Fibroblast of lung (primary cell): Measurements from ENCODE around the gene RAB31. TPM values are rescaled to one million over a fixed set of nuclear protein-coding genes. Genes with fewer than 3 reads are reported as not detected.
A peak's percentile ranks its signal among the peaks of the same experiment; 100 is the strongest.

Experiments used
- DNase-seq, 2 donors: peaks; one replicate each; pipeline versions ENCODE4 v3.0.0 to v3.0.0-alpha.2; 2010; ENCODE audit warnings: low read depth in 2 of 2
- H2AFZ ChIP-seq: 2 replicates; pipeline ENCODE4 v1.5.1; 2012; ENCODE audit warnings: low read length, control low read depth, inconsistent platforms
- H3K27ac ChIP-seq: 2 replicates; pipeline ENCODE4 v1.5.1; 2011; ENCODE audit warnings: low read length, control low read depth; ENCODE audit not compliant: insufficient read depth
- H3K27me3 ChIP-seq: 2 replicates; pipeline ENCODE4 v1.5.1; 2011; ENCODE audit warnings: mild to moderate bottlenecking, low read length; ENCODE audit not compliant: control insufficient read depth, insufficient read depth
- H3K36me3 ChIP-seq: 2 replicates; pipeline ENCODE4 v1.5.1; 2011; ENCODE audit warnings: low read length; ENCODE audit not compliant: control insufficient read depth, insufficient read depth
- H3K4me1 ChIP-seq: 2 replicates; pipeline ENCODE4 v1.5.1; 2011; ENCODE audit warnings: low read length; ENCODE audit not compliant: control insufficient read depth, insufficient read depth; ENCODE audit errors: extremely low read depth
- H3K4me2 ChIP-seq: 2 replicates; pipeline ENCODE4 v1.5.1; 2011; ENCODE audit warnings: low read length, control low read depth; ENCODE audit not compliant: insufficient read depth; ENCODE audit errors: extremely low read depth
- H3K4me3 ChIP-seq, 4 experiments: fragments of 200-600 bp in 1 of 4; sonication (generic) in 1 of 4; replicated peaks in 1 of 4; 2 replicates each; pipeline ENCODE4 v1.5.1; 2011 to 2016; ENCODE audit warnings: low read length in 4 of 4, low read depth in 3 of 4, mild to moderate bottlenecking in 3 of 4, control low read depth in 2 of 4, inconsistent platforms in 1 of 4, mixed read lengths in 1 of 4; ENCODE audit not compliant: insufficient read depth in 1 of 4; ENCODE audit errors: control extremely low read depth in 1 of 4
- H3K79me2 ChIP-seq: 2 replicates; pipeline ENCODE4 v1.5.1; 2012; ENCODE audit warnings: mild to moderate bottlenecking, low read length, inconsistent platforms; ENCODE audit not compliant: control insufficient read depth, insufficient read depth
- H3K9ac ChIP-seq: 2 replicates; pipeline ENCODE4 v1.5.1; 2011; ENCODE audit warnings: mild to moderate bottlenecking, low read length, control low read depth; ENCODE audit not compliant: insufficient read depth
- H3K9me3 ChIP-seq: 2 replicates; pipeline ENCODE4 v1.5.1; 2012; ENCODE audit warnings: low read depth, low read length; ENCODE audit not compliant: control insufficient read depth, insufficient read depth
- H4K20me1 ChIP-seq: 2 replicates; pipeline ENCODE4 v1.5.1; 2011; ENCODE audit warnings: low read length; ENCODE audit not compliant: control insufficient read depth, insufficient read depth; ENCODE audit errors: extremely low read depth
- EZH2 ChIP-seq: IDR thresholded peaks from 2 replicates; pipeline ENCODE4 v1.5.1; 2012; ENCODE audit warnings: low read length, control low read depth, mild to moderate bottlenecking; ENCODE audit errors: missing control alignments
- polyA plus RNA-seq, 2 donors: library from polyadenylated mRNA; depleted of rRNA in 1 of 2; stranded (reverse) in 1 of 2; unstranded in 1 of 2; fragments of >200 nt; gene quantifications; 2 replicates each; pipeline ENCODE4 v1.2.1, GENCODE V29; 2011 to 2012; ENCODE audit warnings: missing spikeins in 1 of 2
- total RNA-seq: library from RNA; depleted of rRNA; stranded (reverse); fragments of >200 nt; gene quantifications from 2 replicates; pipeline ENCODE4 v1.2.1, GENCODE V29; 2014
- TF ChIP-seq, protein P1 (sequence below), 2 donors: IDR thresholded peaks in 1 of 2; conservative IDR thresholded peaks in 1 of 2; 1 replicate in 1 of 2; 2 replicates in 1 of 2; pipeline ENCODE4 v1.5.1; 2011 to 2012; ENCODE audit warnings: low read length in 2 of 2, control low read depth in 1 of 2, inconsistent platforms in 1 of 2, low read depth in 1 of 2, mild to moderate bottlenecking in 1 of 2

Gene RAB31
- total and polyA plus RNA-seq, 2 donors (not counting 1 experiment from before 2014, with no cell fraction given) = 29.6 to 47.1 TPM

- peak overlapping the region; percentile 29 for H3K4me2 ChIP-seq
- H3K9me3 ChIP-seq = no peaks in the 10 kb centered on the region
- no peak overlapping the region for H2AFZ ChIP-seq
- no peaks in the 10 kb centered on the region for H3K36me3 ChIP-seq
- H3K27ac ChIP-seq = no peak overlapping the region
- H3K4me1 ChIP-seq = peaks cover 9% of the 10 kb centered on the region
- H4K20me1 ChIP-seq = no peaks in the 10 kb centered on the region
- no peaks in the 10 kb centered on the region for H3K27me3 ChIP-seq
- H3K4me3 ChIP-seq = no peak overlapping the region
- no peak overlapping the region for H3K9ac ChIP-seq
- TF ChIP-seq, protein P1, sequence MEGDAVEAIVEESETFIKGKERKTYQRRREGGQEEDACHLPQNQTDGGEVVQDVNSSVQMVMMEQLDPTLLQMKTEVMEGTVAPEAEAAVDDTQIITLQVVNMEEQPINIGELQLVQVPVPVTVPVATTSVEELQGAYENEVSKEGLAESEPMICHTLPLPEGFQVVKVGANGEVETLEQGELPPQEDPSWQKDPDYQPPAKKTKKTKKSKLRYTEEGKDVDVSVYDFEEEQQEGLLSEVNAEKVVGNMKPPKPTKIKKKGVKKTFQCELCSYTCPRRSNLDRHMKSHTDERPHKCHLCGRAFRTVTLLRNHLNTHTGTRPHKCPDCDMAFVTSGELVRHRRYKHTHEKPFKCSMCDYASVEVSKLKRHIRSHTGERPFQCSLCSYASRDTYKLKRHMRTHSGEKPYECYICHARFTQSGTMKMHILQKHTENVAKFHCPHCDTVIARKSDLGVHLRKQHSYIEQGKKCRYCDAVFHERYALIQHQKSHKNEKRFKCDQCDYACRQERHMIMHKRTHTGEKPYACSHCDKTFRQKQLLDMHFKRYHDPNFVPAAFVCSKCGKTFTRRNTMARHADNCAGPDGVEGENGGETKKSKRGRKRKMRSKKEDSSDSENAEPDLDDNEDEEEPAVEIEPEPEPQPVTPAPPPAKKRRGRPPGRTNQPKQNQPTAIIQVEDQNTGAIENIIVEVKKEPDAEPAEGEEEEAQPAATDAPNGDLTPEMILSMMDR (conservative IDR thresholded peaks at IDR 0.05 in 1 of 2, IDR thresholded peaks at IDR 0.05 in 1 of 2; ENCODE audit: low read depth in 1 of 2, low read length in 2 of 2) = no peak
- TF ChIP-seq EZH2 = no peak
- DNase-seq = peak; percentile 80 to 94
- no peaks in the 10 kb centered on the region for H3K79me2 ChIP-seq
Observed at GRCh38 chr18:9814431-9814830, 106.3 kb downstream of the RAB31 start.

- no peaks in the 10 kb centered on the region for H4K20me1 ChIP-seq
- no peak for TF ChIP-seq EZH2
- TF ChIP-seq, protein P1 (conservative IDR thresholded peaks at IDR 0.05 in 1 of 2, IDR thresholded peaks at IDR 0.05 in 1 of 2; ENCODE audit: low read depth in 1 of 2, low read length in 2 of 2) = no peak
- no peak overlapping the region for H3K4me3 ChIP-seq
- H3K27me3 ChIP-seq = no peaks in the 10 kb centered on the region
- no peak overlapping the region for H3K4me2 ChIP-seq
- no peak overlapping the region for H3K9ac ChIP-seq
- H3K79me2 ChIP-seq = no peaks in the 10 kb centered on the region
- no peaks in the 10 kb centered on the region for H3K9me3 ChIP-seq
- DNase-seq = no peak
- H3K27ac ChIP-seq = no peak overlapping the region
- H3K4me1 ChIP-seq = peaks cover 7% of the 10 kb centered on the region
- H2AFZ ChIP-seq = no peak overlapping the region
- H3K36me3 ChIP-seq = no peaks in the 10 kb centered on the region
Observed at GRCh38 chr18:9817286-9817685, 109.2 kb downstream of the RAB31 start.

DNA sequence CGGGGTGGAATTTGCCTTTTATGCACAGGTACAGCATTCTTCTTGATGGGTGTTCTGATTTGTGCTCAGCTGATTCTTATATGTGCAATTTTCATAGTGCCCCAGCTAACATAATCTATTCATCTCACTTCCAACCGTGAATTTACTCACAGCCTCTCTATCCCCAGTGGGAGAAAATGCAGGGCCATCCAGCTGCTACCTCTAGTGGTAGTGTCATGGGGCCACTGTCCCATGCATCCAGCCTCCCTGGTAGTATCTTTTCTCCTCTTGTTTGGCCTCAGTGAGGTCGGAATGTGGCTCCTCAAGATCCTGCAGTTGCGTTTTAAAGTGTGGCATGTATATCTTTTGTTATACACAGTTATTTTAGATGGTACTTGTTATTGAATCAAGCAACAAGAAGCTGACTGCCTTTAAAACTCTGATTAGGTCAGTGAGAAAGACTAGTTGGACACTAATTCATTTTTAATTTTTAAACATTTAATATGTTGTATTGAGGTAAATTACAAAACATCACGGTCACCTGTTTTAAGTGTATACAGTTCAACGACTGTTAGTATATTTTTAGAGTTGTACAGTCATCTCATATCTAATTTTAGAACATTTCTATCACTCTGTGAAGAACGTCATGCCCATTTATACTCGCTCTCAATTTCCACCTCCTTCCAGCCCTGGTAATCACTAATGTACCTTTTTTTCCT lies 109.8 kb downstream of the RAB31 start:
- Histone ChIP-seq H3K9me3 (no peaks in the 10 kb centered on the region), H4K20me1 (no peaks in the 10 kb centered on the region), H3K4me3 (no peak overlapping the region), H3K27me3 (no peaks in the 10 kb centered on the region), H3K9ac (no peak overlapping the region), H2AFZ (no peak overlapping the region), H3K36me3 (no peaks in the 10 kb centered on the region), H3K79me2 (no peaks in the 10 kb centered on the region), H3K4me2 (no peak overlapping the region), H3K4me1 (peaks cover 7% of the 10 kb centered on the region), H3K27ac (no peak overlapping the region)
- TF ChIP-seq, protein P1 (conservative IDR thresholded peaks at IDR 0.05 in 1 of 2, IDR thresholded peaks at IDR 0.05 in 1 of 2; ENCODE audit: low read depth in 1 of 2, low read length in 2 of 2) = no peak
- no peak for TF ChIP-seq EZH2
- DNase-seq = no peak
